DOHH2 (cell line): ENCODE data around the gene SNRNP48.

ENCODE experiments used
- H3F3A ChIP-seq: fragments of 200-600 bp; sonication (generic), shearing (Covaris generic); 2 replicates; pipeline ENCODE4 v1.6.0; 2016; ENCODE audit warnings: antibody characterized with exemption, mild to moderate bottlenecking; ENCODE audit not compliant: control insufficient read depth, insufficient read depth
- H3K27ac ChIP-seq: fragments of 200-600 bp; sonication (generic); 2 replicates; pipeline ENCODE4 v1.5.1; 2014; ENCODE audit warnings: low read depth, mild to moderate bottlenecking, low read length, moderate library complexity
- H3K27me3 ChIP-seq: fragments of 200-600 bp; sonication (generic); 2 replicates; pipeline ENCODE4 v1.6.1; 2014; ENCODE audit warnings: mild to moderate bottlenecking, low read length, mixed read lengths; ENCODE audit not compliant: control insufficient read depth
- H3K36me3 ChIP-seq: fragments of 200-600 bp; sonication (generic); 2 replicates; pipeline ENCODE4 v1.6.1; 2014; ENCODE audit warnings: mild to moderate bottlenecking, low read length, moderate library complexity, mixed read lengths; ENCODE audit not compliant: control insufficient read depth
- H3K4me1 ChIP-seq: fragments of 200-600 bp; sonication (generic); 2 replicates; pipeline ENCODE4 v1.6.1; 2014; ENCODE audit warnings: mild to moderate bottlenecking, low read length, mixed read lengths; ENCODE audit not compliant: control insufficient read depth
- H3K4me2 ChIP-seq: fragments of 200-600 bp; sonication (generic); 2 replicates; pipeline ENCODE4 v1.6.0; 2014; ENCODE audit warnings: mild to moderate bottlenecking, low read length, moderate library complexity
- H3K4me3 ChIP-seq: fragments of 200-600 bp; sonication (generic); 2 replicates; pipeline ENCODE4 v1.5.1; 2014; ENCODE audit warnings: mild to moderate bottlenecking, low read length, mixed read lengths
- H3K79me2 ChIP-seq: fragments of 200-600 bp; sonication (generic); 2 replicates; pipeline ENCODE4 v1.6.1; 2014; ENCODE audit warnings: mild to moderate bottlenecking, low read length, mixed read lengths; ENCODE audit not compliant: control insufficient read depth
- H3K9me2 ChIP-seq: fragments of 200-600 bp; sonication (generic); replicated peaks from 2 replicates; pipeline ENCODE4 v1.6.1; 2014; ENCODE audit warnings: mild to moderate bottlenecking, low read length, mixed read lengths; ENCODE audit not compliant: control insufficient read depth
- H3K9me3 ChIP-seq: fragments of 200-600 bp; sonication (generic); 2 replicates; pipeline ENCODE4 v1.6.1; 2014; ENCODE audit warnings: antibody characterized with exemption, low read length, mixed read lengths; ENCODE audit not compliant: control insufficient read depth, insufficient read depth
- H4K20me1 ChIP-seq: fragments of 200-600 bp; sonication (generic); 2 replicates; pipeline ENCODE4 v1.6.0; 2014; ENCODE audit warnings: low read depth, mild to moderate bottlenecking, antibody characterized with exemption, low read length, moderate library complexity; ENCODE audit not compliant: control insufficient read depth, insufficient read depth
- EZH2phosphoT487 ChIP-seq: fragments of 200-600 bp; sonication (generic); IDR thresholded peaks from 2 replicates; pipeline ENCODE4 v1.6.1; 2017; ENCODE audit warnings: borderline replicate concordance, mild to moderate bottlenecking, antibody characterized with exemption, low read length, moderate library complexity, mixed read lengths
- TF ChIP-seq, protein P1 (sequence below): fragments of 200-600 bp; sonication (generic); IDR thresholded peaks from one replicate; pipeline ENCODE4 v1.5.1; 2014; ENCODE audit warnings: antibody characterized with exemption, mild to moderate bottlenecking, low read depth, low read length; ENCODE audit not compliant: poor library complexity, severe bottlenecking

The SNRNP48 gene

DNA sequence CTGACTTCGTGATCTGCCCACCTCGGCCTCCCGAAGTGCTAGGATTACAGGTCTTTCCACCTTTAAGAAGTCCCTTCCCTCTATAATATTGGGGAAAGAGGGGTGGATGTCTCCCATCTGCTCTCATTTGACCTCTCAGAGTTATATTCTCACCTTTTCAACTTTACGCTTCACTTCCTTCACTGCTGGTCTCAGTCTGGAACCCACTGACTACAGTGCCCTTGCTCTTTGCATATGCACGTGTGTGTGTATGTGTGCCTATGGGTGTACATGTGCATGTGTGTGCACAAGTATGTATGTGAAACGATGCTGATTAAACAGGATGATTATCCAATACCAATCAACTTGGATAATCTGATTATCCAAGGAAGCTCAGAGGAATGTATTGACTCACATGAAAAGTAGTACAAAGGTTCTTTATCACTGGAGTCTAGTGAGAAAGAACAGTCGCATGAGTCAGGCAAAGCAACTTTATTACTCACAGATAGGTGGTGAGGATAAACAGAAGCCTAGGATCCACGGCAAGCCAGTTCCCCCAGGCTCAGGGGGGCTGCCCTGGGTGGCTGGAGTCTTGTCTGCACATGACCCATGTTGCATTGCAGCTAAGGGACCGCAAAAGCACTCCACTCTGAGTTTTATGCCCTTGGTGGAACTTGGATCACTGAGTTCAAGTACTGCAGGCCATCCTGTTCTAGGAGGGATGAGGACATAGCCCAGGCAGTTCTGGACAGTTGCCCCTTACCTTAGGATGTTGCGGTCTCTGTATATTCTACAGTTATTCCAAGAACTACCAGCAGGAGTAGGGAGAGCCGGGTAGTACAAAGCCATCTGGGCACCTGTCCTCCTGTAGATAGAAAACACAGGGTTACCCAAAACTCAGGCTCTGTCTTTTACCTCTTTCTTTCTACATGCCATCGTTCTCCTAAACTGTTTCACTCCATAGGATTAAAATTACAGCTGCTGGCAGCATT is 50.9 kb downstream of the SNRNP48 start:
- Histone ChIP-seq H3K27ac (no peak overlapping the region), H3K79me2 (no peaks in the 10 kb centered on the region), H4K20me1 (no peaks in the 10 kb centered on the region), H3K4me1 (no peaks in the 10 kb centered on the region), H3K4me3 (no peak overlapping the region), H3K4me2 (no peak overlapping the region), H3K36me3 (no peaks in the 10 kb centered on the region), H3K9me3 (no peaks in the 10 kb centered on the region), H3F3A (no peaks in the 10 kb centered on the region), H3K9me2 (no peaks in the 10 kb centered on the region), H3K27me3 (peaks cover under 1% of the 10 kb centered on the region; the same call in 1 of the 2 replicates)
- TF ChIP-seq, protein P1, sequence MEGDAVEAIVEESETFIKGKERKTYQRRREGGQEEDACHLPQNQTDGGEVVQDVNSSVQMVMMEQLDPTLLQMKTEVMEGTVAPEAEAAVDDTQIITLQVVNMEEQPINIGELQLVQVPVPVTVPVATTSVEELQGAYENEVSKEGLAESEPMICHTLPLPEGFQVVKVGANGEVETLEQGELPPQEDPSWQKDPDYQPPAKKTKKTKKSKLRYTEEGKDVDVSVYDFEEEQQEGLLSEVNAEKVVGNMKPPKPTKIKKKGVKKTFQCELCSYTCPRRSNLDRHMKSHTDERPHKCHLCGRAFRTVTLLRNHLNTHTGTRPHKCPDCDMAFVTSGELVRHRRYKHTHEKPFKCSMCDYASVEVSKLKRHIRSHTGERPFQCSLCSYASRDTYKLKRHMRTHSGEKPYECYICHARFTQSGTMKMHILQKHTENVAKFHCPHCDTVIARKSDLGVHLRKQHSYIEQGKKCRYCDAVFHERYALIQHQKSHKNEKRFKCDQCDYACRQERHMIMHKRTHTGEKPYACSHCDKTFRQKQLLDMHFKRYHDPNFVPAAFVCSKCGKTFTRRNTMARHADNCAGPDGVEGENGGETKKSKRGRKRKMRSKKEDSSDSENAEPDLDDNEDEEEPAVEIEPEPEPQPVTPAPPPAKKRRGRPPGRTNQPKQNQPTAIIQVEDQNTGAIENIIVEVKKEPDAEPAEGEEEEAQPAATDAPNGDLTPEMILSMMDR: no peak
- TF ChIP-seq EZH2phosphoT487: no peak

DNA sequence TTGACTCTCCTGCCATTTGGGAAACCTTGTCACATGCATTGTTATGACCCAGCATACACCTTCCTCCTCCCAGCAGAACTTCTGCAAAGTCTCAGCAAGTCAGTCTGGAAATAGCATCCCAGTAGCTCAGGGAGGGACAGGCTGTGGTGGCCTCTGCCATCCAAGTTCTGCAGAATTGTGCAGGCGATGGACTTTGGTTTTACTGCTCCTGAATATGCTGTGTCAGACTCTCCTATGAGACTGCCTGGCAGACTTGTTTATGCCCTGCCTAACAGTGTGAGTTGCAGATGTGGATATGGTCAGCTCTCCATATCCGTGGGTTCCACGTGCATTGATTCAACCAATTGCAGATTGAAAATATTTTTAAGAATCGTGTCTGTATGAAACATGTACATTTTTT is 52.8 kb downstream of the SNRNP48 start:
- no peaks in the 10 kb centered on the region for H4K20me1 ChIP-seq
- H3K9me2 ChIP-seq: no peaks in the 10 kb centered on the region
- H3K4me3 ChIP-seq: no peak overlapping the region
- no peak overlapping the region for H3K4me2 ChIP-seq
- no peak for TF ChIP-seq EZH2phosphoT487
- TF ChIP-seq, protein P1: no peak
- peaks cover 9% of the 10 kb centered on the region for H3K27me3 ChIP-seq
- H3K36me3 ChIP-seq: no peaks in the 10 kb centered on the region
- H3K9me3 ChIP-seq: no peaks in the 10 kb centered on the region
- H3K79me2 ChIP-seq: no peaks in the 10 kb centered on the region
- H3F3A ChIP-seq: no peaks in the 10 kb centered on the region
- H3K4me1 ChIP-seq: no peaks in the 10 kb centered on the region
- no peak overlapping the region for H3K27ac ChIP-seq

DNA sequence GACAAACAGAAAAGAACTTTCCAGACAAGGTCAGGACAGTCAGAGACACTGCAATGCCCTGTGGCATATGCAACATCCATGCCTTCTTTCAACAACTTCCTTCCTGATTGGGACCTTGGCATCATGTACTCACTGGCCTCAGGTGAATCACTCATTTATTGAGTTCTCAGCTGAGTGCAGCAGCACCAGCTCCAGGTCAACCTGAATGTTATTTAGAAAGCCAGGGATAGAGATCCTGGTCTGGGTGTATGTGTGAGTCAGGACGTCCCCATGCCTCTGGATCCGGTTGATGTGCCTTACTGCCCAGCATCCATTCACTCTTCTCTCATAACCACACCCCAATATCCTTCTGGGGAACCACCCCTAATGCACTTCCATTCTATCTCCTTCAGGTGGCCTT is 54.4 kb downstream of the SNRNP48 start:
- Histone ChIP-seq H3K27me3 (peaks cover 12% of the 10 kb centered on the region), H3K4me2 (no peak overlapping the region), H3K27ac (no peak overlapping the region), H3F3A (no peaks in the 10 kb centered on the region), H3K9me3 (no peaks in the 10 kb centered on the region), H3K4me1 (peaks cover 5% of the 10 kb centered on the region), H3K36me3 (no peaks in the 10 kb centered on the region), H3K4me3 (no peak overlapping the region), H4K20me1 (no peaks in the 10 kb centered on the region), H3K79me2 (no peaks in the 10 kb centered on the region), H3K9me2 (no peaks in the 10 kb centered on the region)
- TF ChIP-seq, protein P1: no peak
- no peak for TF ChIP-seq EZH2phosphoT487
